Erythroblast (primary cell): ENCODE measurements around the gene RELN.

Experiments
- GATA1 ChIP-seq: IDR thresholded peaks from 2 replicates; pipeline ENCODE4 v1.6.1; 2011; ENCODE audit warnings: low read depth, mild to moderate bottlenecking, control low read depth, low read length, moderate library complexity
- POLR2A ChIP-seq: IDR thresholded peaks from 2 replicates; pipeline ENCODE4 v1.6.1; 2011; ENCODE audit warnings: mild to moderate bottlenecking, low read length

- TF ChIP-seq POLR2A (no peak), GATA1 (no peak)
Measured at GRCh38 chr7:103947026-103947655, 42.3 kb downstream of the RELN start.
